MCF 10A (cell line): ENCODE data around the gene RGS14. TPM values are rescaled to one million over a fixed set of nuclear protein-coding genes. Genes with fewer than 3 reads are reported as not detected.
A peak's percentile ranks its signal among the peaks of the same experiment; 100 is the strongest.
"Not testable (repeated sequence)": the region's sequence is repeated elsewhere in the genome, so short reads cannot be mapped to it uniquely, and the experiment has no call there.

ENCODE experiments used
- BruUV-seq: library from RNA; stranded (reverse); fragments of 400-500 nt; replicated peaks from 2 replicates; lab custom pipeline; 2021; lab: Mats Ljungman, UMichigan
- CTCF ChIA-PET: fragments of 300-600 bp; sonication (Branson Sonifier 250); formaldehyde crosslinking; extraction: SDS; loops from one replicate; lab custom pipeline; 2021; ENCODE audit warnings: antibody characterized with exemption, inconsistent platforms; lab: Yijun Ruan, JAX
- POLR2A ChIA-PET: fragments of 300-600, 350-650 bp; sonication (Branson Sonifier 250); formaldehyde crosslinking; extraction: SDS; loops from one replicate; lab custom pipeline; 2020; ENCODE audit warnings: antibody characterized with exemption, inconsistent platforms; lab: Yijun Ruan, JAX
- DNase-seq: peaks from one replicate; pipeline ENCODE4 v3.0.0-alpha.2; 2018; ENCODE audit not compliant: unreplicated experiment
- H3K27ac Mint-ChIP-seq: one replicate; pipeline ENCODE4 v1.8.0; 2022; ENCODE audit warnings: mild to moderate bottlenecking, low read depth, mixed read lengths; ENCODE audit not compliant: unreplicated experiment
- H3K27me3 Mint-ChIP-seq: one replicate; pipeline ENCODE4 v1.8.0; 2022; ENCODE audit warnings: mixed read lengths; ENCODE audit not compliant: insufficient read depth, unreplicated experiment
- H3K36me3 Mint-ChIP-seq: one replicate; pipeline ENCODE4 v1.8.0; 2022; ENCODE audit warnings: mild to moderate bottlenecking, moderate library complexity, mixed read lengths; ENCODE audit not compliant: insufficient read depth, unreplicated experiment
- H3K4me1 Mint-ChIP-seq: one replicate; pipeline ENCODE4 v1.8.0; 2022; ENCODE audit warnings: mixed read lengths; ENCODE audit not compliant: insufficient read depth, unreplicated experiment
- H3K4me3 Mint-ChIP-seq: one replicate; pipeline ENCODE4 v1.8.0; 2022; ENCODE audit warnings: mild to moderate bottlenecking, moderate library complexity, mixed read lengths; ENCODE audit not compliant: unreplicated experiment
- H3K9me3 Mint-ChIP-seq: one replicate; pipeline ENCODE4 v1.8.0; 2022; ENCODE audit warnings: mixed read lengths; ENCODE audit not compliant: unreplicated experiment
- CTCF ChIP-seq: fragments of 200-600 bp; IDR thresholded peaks from one replicate; pipeline ENCODE4 v1.8.0; 2022; ENCODE audit warnings: antibody characterized with exemption, mild to moderate bottlenecking; ENCODE audit not compliant: unreplicated experiment
- intact Hi-C: fragments of 100-400 bp; cut with micrococcal nuclease; formaldehyde crosslinking; loops from 2 replicates; pipeline ENCODE4 v1.14.1; 2022
- total RNA-seq: library from RNA; stranded (reverse); gene quantifications from 2 replicates; pipeline ENCODE4 v1.2.3, GENCODE V29; 2022

Gene RGS14
- total RNA-seq, 1 experiment from 2014 or later = 7.8 TPM

DNA sequence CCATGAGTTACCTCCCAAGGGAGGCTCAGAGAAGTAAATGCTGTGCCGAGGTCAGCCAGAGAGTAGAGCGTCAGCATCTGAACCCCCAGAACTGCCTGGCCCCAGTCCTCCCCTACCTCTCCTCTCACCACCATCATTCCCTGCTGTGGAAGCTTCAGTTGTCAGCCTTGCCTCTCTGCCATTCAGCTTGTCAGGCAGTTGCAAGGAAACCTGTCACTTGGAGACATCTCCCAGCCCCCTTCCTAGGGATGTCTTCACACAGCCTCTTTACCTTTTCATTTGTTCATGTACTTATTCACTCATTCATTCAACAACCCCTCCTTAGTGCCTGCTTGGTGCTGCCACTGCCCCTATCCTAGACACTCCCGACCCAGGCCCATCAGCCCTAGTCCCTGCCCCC, 2.1 kb downstream of the RGS14 start:
- intact Hi-C loops = no loop called here
- no peaks in the 10 kb centered on the region for H3K36me3 Mint-ChIP-seq
- H3K4me3 Mint-ChIP-seq = no peak overlapping the region
- DNase-seq = no peak
- H3K27ac Mint-ChIP-seq = no peak overlapping the region
- no peaks in the 10 kb centered on the region for H3K9me3 Mint-ChIP-seq
- H3K4me1 Mint-ChIP-seq = peaks cover 27% of the 10 kb centered on the region
- no TSS peak for BruUV-seq
- H3K27me3 Mint-ChIP-seq = no peaks in the 10 kb centered on the region
- CTCF ChIA-PET = interaction anchor here (0.8 to 4.7 kb wide), 3 partner anchors 10 to 67 kb away, joined by 3 to 21 read pairs (median 5); no protein-coding TSS in a partner anchor
- no peak for TF ChIP-seq CTCF
- POLR2A ChIA-PET = interaction anchor here (3.2 kb wide), 1 partner anchor 8 kb away, joined by 29 read pairs; the partner anchor contains the start of gene LMAN2

GRCh38 chr5:177360740-177361139, 3.0 kb downstream of the RGS14 start:
- intact Hi-C loops, H3K9me3 Mint-ChIP-seq, H3K36me3 Mint-ChIP-seq, H3K27ac Mint-ChIP-seq, H3K4me3 Mint-ChIP-seq, H3K27me3 Mint-ChIP-seq, DNase-seq, BruUV-seq: not testable (repeated sequence)
- POLR2A ChIA-PET = interaction anchor here (0.8 to 3.2 kb wide), 2 partner anchors 9 to 13 kb away, joined by 3 to 29 read pairs; partner anchors contain the start of gene LMAN2
- CTCF ChIA-PET = interaction anchor here (0.6 to 4.7 kb wide), 8 partner anchors 9 to 161 kb away, joined by 3 to 21 read pairs (median 3); no protein-coding TSS in a partner anchor
- H3K4me1 Mint-ChIP-seq = peaks cover 27% of the 10 kb centered on the region

DNA sequence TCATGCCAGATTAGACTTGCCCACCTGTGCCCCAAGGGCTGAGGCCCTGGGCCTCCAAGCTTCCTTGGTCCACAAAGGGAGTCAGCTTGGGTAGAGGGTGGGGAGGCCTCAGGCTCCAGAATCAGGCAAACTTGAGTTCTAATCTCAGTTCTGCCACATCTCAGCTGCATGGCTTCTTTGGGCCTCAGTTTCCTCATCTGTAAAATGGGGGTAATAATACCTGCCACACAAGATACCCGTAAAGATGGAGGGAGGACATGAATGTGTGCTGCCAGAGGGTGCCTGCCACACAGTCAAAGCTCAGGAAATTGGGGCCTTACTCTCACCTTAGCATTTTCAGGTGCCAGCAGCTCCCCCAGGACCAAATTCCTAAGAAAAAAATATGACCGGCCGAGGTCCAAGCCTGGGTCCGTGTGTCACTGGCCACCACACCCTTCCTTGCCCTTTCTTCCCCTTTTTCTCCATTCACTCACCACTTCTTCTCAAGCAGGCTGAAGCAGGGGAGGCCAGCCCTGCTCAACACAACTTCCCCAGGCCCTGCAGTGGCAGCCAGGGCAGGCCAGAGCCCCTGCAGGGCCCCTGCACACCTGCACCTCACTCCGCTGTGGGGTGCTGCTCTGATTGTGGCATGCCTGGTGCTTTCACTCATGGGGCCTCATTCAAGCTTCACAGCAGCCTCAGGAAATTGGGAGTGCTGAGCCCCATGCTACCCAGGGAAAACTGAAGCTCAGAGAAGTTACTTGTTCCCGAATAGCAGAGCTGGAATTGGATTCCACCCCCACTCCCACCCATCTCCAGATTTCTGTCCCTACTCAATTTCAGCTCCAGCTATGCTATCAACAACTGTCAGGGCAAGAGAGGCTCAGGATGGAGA, 3.9 kb downstream of the RGS14 start:
- H3K36me3 Mint-ChIP-seq = no peaks in the 10 kb centered on the region
- no peaks in the 10 kb centered on the region for H3K27me3 Mint-ChIP-seq
- intact Hi-C loops = loop anchor here (2.0 kb wide), 1 partner anchor 43 kb away; no protein-coding TSS in a partner anchor
- H3K9me3 Mint-ChIP-seq = no peaks in the 10 kb centered on the region
- H3K4me3 Mint-ChIP-seq = peak overlapping the region; percentile 79
- ChIA-PET POLR2A (interaction anchor here (0.8 to 3.2 kb wide), 4 partner anchors 9 to 43 kb away, joined by 3 to 29 read pairs (median 4); partner anchors contain the start of gene LMAN2), CTCF (interaction anchor here (0.6 to 4.7 kb wide), 8 partner anchors 8 to 140 kb away, joined by 3 to 21 read pairs (median 3); partner anchors contain the start of gene LMAN2)
- DNase-seq = no peak
- no peak for TF ChIP-seq CTCF
- peaks cover 27% of the 10 kb centered on the region for H3K4me1 Mint-ChIP-seq
- H3K27ac Mint-ChIP-seq = no peak overlapping the region
- no TSS peak for BruUV-seq

DNA sequence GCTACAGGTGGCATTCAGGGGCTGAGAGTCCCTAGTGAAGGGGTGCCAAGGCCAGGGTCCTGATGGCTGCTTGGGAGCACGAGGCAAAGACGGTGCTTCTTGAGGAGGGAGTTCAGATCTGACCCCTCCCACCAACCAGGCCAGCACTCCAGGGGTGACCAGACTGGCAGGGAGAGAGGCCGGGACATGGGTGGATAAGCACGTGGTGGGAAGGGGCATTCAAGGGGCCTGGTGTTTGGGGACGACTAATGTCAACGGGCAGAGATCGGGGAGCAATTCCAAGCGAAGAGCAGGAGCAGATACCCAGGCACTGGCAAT, 4.5 kb downstream of the RGS14 start:
- H3K4me1 Mint-ChIP-seq = peaks cover 27% of the 10 kb centered on the region
- CTCF ChIA-PET = interaction anchor here (0.6 to 4.7 kb wide), 5 partner anchors 8 to 139 kb away, joined by 3 to 21 read pairs (median 3); partner anchors contain the start of gene LMAN2
- BruUV-seq = no TSS peak
- no peaks in the 10 kb centered on the region for H3K36me3 Mint-ChIP-seq
- intact Hi-C loops = loop anchor here (2.0 kb wide), 1 partner anchor 43 kb away; no protein-coding TSS in a partner anchor
- no peak for DNase-seq
- no peak overlapping the region for H3K27ac Mint-ChIP-seq
- POLR2A ChIA-PET = interaction anchor here (0.8 to 3.2 kb wide), 4 partner anchors 8 to 42 kb away, joined by 3 to 29 read pairs (median 4); partner anchors contain the start of gene LMAN2
- TF ChIP-seq CTCF = no peak
- peak overlapping the region; percentile 79 for H3K4me3 Mint-ChIP-seq
- no peaks in the 10 kb centered on the region for H3K27me3 Mint-ChIP-seq
- no peaks in the 10 kb centered on the region for H3K9me3 Mint-ChIP-seq
